Body of pancreas (tissue), 4 donors: ENCODE data around the gene MAPK8IP3.

Experiments
- POLR2A ChIP-seq, 3 donors: fragments of 450-650 bp; IDR thresholded peaks; one replicate each; pipeline ENCODE4 v1.6.1; 2016; ENCODE audit warnings: antibody characterized with exemption in 3 of 3, mild to moderate bottlenecking in 2 of 3
- TF ChIP-seq, protein P1 (sequence below), 7 experiments: fragments of 450-650 bp in 4 of 7; fragments of 200-600 bp in 3 of 7; sonication (generic) in 3 of 7; IDR thresholded peaks; one replicate each; pipeline ENCODE4 v1.5.1; 2016 to 2019; ENCODE audit warnings: antibody characterized with exemption in 7 of 7

DNA sequence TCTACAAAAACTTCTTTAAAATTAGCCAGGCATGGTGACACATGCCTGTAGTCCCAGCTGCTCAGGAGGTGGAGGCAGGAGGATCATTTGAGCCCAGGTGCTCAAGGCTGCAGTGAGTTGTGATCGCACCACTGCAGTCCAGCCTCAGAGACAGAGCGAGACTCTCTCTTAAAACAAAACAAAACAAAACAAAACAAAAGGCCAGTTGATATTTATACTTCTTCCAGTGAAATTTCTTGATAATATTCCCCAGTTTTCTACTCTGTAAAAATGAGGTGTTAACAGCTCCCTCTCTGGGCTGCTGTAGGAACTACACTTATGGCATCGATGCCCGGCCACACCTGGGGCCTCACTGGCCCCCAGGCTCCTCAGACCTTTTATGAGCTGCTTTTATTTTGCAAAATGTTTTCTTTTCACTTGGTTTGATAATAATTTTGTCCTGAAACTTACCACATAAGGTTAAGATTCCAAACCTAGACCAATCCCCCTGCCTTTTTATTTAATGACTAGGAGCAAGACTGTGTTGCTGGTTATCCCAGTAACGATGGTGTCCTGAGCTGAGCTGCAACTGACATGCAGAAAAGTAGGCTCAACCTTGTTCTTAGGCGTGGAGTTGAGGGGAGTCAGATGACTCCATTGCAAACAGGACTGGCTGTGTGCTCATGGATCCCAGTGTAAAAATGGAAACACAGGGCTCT lies 17.6 kb downstream of the MAPK8IP3 start:
- TF ChIP-seq, protein P1, sequence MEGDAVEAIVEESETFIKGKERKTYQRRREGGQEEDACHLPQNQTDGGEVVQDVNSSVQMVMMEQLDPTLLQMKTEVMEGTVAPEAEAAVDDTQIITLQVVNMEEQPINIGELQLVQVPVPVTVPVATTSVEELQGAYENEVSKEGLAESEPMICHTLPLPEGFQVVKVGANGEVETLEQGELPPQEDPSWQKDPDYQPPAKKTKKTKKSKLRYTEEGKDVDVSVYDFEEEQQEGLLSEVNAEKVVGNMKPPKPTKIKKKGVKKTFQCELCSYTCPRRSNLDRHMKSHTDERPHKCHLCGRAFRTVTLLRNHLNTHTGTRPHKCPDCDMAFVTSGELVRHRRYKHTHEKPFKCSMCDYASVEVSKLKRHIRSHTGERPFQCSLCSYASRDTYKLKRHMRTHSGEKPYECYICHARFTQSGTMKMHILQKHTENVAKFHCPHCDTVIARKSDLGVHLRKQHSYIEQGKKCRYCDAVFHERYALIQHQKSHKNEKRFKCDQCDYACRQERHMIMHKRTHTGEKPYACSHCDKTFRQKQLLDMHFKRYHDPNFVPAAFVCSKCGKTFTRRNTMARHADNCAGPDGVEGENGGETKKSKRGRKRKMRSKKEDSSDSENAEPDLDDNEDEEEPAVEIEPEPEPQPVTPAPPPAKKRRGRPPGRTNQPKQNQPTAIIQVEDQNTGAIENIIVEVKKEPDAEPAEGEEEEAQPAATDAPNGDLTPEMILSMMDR (IDR thresholded peaks at IDR 0.05) = peak; percentile 32 to 84 (median 62)
- no peak for TF ChIP-seq POLR2A (IDR thresholded peaks at IDR 0.05)
